ENCODE results near the gene S1PR3.

The S1PR3 gene

DNA sequence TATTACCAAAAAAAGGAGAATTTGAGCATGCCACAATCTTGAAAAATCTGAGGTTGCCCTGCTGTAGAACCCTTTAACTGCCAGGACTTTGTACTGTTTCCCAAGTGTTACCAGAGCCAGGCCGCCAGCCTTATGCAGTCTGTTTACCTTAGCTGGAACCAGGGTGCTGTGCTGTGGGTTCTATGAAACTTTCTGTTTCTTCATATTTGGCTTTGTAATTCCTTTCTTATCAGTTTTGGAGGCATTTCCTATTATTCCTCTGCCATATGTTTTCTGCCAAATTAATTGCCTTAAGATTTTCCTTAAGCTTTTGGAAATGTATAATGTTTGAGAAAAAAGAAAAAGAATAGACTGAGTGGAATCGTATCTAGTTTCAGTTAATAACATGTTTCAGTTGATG, 2.1 kb downstream of the S1PR3 start:
- no peak for DNase-seq

DNA sequence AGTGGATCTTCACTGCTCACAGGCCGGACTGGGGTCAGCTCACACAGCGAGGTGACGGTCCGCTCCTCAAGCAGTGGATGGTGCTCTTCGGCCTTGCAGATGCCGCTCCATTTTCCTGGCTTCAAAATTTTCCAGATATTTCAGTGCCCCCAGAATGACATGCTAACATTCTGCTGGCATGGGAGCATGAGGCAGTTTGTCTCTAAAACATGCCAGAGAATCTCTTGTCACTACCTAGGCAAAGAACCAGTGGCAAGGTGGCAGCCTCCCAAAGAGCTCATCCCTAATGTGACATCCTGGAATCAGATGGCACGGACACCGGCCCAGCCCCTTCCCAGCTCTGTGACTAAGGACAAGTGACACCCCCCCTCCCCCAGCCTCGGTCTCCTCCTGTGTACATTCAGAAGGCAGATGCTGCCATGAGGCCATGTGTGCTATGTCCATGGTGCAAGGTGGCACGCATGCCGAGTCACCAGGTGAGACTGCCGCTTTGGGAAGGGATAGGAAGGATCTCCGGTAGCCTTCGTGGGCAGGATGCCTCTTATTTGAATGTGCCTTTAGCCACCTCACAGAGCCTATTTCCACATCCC, 2.7 kb downstream of the S1PR3 start:
- DNase-seq: no peak

DNA sequence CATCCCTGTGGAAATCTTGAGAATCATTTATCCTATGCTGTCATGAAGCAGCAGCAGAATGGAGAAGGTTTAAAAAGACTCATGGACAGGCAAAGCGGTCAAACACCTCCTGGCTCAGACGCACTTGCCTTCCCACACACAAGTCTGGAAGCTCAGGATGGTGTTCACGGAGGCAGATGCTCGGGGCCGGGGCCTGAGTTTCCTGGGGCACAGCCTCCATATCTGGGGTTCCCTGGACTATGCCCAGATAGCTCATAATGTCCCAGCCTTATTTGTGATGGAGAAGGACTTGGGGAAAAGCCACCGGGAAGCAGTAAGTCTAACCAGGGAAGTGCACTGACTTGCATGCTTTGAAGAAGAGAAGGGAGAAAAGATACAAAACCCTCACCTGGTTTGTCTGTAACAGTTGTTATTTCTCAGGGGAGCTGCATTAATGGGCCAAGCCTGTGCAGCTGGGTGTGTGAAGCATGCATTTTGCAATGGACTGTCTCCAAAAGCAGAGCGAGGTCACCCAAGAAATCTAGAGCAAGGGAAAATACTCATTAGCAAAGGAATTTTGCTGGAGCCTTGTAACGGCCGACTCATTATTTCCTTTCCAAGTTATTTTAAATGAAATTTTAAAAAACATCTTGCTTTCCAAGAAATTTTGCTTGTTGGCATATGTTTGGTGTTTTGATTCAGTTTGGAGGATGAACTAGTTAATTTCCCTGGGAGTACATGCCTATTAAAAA, 3.4 kb downstream of the S1PR3 start:
- no peak for DNase-seq

DNA sequence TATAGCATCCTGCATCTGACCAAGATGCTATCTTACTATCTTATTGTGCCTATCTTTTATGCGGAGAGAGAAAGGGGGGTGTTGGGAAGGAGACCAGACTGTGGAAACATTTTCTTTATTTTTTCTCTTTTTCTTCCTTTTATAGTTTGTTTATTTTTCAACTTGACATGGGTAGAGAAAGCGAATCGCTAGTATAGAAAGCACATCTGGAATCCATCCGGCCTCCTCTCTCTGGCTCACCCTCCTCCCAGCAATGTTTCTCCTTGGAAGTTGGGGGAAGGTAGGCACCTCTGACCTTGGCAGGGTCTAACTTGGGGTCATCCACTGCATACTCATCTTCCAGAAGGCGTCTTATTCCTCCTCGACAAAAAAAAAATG, 3.9 kb downstream of the S1PR3 start:
- no peak for DNase-seq

DNA sequence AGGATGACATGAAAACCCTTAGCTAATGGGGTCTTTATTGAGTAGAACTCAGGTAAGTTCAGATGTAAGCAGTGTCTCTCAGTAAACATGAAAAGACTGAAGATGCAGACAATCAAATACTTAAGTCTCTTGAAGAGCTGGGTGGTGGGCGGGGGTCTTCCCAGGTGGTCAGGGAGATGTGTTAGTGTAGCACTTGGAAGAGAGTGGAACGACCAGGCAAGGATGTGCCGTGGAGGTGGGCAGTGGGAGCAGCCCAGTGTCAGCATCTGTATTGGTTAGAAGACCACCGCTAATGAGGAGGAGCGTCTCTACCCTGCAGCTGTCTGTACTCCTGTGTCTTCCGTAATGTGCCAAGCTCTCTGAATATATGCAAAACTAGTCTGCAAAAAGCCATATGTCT, 4.4 kb downstream of the S1PR3 start:
- DNase-seq: no peak

DNA sequence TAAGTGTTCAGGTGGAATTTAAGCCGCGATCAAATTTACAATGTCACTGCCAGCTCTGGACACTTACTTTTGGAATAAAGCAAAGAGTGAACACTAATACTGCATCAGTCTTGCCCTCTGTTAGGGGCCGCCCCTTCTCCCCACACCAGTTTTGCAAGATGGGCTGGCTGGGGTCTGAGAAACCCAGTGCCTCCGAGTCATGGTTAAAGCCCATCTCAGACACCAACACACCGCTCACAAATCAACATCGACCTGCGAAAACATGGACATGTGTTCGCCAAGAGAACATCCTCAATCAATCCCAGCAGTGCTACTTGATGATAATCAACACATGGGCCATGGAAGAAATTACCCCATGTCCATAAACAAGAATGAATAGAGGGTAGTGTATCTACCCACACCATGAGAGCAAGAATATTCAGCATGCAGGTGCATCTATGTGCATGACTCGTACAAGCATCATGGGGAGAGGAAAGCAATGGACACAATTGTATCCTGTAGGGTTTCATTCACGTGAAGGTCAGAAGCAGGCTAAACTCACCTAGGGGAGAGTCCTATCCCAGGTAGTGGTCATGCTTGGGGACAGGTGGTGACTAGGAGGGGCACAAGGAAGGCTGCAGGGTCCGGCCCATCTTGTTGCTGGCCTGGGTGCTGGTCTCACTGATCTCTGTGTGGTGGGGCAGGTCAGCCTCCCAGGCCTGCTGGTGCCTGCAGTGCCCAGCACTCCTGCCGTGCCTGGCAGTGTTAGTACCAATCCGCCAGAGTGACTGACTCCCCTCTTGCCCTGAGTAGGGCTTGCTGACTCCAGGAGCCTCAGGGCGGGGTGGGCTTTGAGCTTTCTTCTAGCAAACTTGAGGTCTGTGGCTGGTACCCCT, 5.0 kb downstream of the S1PR3 start:
- no peak for DNase-seq

DNA sequence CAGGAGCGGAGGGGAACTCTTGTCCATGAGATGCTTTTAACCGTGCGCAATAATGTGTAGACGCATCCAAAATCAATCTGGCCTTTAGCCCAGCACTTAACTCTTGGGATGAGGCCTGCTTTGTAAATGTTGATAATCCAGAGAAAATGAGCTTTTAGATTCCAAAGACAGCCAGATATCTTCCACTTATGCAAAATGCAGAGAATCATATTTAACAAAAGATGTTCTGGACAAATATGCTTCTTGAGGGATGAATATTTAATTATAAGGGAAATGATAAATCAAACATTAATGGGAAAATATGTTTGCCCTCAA, 5.6 kb downstream of the S1PR3 start:
- no peak for DNase-seq

DNA sequence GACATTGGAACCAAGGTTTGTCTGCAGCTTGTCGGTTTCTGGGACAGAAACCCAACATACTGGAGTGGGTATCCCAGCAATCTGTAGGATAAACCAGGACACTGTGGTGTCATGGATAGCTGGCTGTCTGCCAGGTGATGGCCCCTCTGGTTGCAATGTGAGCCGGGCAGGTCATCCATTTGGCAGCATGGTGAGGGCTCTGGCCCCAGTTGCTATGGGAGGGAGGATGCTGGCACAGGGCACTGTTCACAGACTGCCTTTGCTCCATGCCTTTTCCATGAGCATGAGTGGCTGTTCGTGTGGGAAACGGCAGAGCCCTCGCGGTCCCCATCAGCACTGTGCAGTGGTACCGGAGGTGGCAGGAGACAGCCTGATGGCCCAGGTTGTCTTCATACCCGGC, 6.4 kb downstream of the S1PR3 start:
- no peak for DNase-seq

DNA sequence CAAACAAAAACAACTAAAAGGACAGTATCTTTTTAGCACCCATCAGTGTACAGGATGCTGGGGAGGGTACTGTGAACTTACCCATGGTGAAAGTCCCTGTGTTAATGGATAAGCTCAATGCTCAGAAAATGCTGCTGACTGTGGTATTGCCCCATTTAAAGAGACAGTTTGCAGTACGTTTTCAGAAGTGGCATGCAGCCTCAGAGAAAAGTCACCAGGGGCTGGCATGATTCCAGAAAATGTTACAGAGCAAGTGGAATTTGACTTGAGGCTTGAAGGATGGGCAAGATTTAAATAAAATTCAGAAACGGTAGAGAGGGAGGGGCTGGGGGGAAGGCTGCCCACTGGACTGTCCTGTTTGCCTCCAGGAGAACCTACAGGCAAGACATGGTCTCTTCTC, 7.2 kb downstream of the S1PR3 start:
- no peak for DNase-seq

DNA sequence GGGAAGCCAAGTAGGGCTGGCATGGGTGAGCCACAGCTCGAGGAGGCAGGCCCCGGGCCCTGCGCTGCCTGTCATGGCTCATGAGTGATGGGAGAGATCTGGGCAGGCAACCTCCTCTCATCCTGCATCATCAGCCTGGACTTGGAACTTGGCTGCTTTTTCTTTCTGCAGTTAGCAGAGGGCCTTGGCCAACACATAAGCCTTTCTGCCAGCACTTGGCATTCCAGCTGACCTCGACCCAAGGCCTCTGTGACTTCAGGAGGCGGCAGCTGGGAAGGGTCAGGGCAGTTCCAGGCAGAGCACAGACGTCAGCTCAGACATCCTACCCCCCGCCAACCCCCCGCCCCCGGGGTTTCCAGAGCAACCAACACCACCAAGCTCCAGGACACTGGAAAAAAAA, 7.6 kb downstream of the S1PR3 start:
- no peak for DNase-seq

DNA sequence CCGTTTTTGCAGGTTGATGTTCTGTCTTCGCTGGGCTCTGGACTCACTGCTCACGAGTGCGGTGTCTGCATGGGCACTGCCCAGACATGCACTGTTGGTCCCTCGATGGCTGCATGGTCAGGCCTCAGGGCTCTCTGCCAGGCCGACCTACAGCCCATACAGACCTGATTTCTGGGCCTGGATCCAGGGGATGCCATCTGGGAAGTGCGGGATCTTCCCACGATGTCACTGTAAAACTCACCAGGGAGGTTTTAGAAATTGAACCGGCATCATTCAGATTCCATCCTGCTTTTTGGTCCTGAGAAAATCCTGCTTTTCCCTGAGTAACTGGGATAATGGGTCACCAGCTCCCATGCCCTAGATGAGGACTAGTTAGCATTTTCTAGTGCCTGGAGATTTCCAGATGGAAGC, 9.1 kb downstream of the S1PR3 start:
- no peak for DNase-seq

DNA sequence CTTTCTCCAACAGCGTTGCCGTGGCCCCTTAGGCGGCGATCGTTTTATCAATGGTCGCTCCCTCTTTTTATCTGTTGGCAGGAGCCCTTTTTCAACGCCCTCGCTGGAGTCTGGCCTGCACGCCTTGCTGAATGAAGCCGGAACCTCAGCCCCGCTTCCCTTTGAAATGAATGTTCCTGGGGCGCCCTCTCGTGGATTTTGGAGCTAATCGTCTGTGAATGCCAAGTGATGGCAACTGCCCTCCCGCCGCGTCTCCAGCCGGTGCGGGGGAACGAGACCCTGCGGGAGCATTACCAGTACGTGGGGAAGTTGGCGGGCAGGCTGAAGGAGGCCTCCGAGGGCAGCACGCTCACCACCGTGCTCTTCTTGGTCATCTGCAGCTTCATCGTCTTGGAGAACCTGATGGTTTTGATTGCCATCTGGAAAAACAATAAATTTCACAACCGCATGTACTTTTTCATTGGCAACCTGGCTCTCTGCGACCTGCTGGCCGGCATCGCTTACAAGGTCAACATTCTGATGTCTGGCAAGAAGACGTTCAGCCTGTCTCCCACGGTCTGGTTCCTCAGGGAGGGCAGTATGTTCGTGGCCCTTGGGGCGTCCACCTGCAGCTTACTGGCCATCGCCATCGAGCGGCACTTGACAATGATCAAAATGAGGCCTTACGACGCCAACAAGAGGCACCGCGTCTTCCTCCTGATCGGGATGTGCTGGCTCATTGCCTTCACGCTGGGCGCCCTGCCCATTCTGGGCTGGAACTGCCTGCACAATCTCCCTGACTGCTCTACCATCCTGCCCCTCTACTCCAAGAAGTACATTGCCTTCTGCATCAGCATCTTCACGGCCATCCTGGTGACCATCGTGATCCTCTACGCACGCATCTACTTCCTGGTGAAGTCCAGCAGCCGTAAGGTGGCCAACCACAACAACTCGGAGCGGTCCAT, 10.0 kb downstream of the S1PR3 start:
- peak; percentile 76 for DNase-seq

DNA sequence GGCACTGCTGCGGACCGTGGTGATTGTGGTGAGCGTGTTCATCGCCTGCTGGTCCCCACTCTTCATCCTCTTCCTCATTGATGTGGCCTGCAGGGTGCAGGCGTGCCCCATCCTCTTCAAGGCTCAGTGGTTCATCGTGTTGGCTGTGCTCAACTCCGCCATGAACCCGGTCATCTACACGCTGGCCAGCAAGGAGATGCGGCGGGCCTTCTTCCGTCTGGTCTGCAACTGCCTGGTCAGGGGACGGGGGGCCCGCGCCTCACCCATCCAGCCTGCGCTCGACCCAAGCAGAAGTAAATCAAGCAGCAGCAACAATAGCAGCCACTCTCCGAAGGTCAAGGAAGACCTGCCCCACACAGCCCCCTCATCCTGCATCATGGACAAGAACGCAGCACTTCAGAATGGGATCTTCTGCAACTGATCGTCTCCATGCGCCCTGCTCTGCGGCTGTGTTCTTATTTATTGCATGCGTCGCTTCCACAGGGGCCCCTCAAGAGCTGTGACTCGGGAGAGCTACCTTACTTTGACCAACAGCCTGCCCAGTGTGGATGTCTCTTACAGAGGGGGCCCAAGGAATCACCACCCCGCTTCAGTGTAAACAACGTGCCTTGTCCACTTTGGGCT, 10.8 kb downstream of the S1PR3 start:
- DNase-seq: no peak

DNA sequence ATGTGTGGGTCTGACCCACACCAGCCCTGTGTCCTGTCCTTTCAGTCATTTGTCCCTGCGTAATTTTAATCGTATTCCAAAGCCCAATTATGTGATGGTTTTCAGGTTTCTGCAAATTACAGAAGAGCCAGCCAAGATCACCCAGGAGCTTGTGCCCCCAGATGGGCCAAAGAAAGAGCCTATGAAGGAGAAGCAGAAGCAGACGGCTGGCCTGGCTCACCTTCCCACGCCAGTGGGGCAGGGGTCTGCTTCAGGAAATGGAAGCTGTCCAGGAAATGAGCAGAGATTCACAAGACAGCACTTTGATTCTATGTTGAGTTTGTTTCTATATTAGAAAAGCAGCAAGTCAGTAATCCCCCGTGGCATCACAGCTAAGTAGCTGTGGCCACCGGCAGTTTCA, 11.7 kb downstream of the S1PR3 start:
- DNase-seq: no peak

DNA sequence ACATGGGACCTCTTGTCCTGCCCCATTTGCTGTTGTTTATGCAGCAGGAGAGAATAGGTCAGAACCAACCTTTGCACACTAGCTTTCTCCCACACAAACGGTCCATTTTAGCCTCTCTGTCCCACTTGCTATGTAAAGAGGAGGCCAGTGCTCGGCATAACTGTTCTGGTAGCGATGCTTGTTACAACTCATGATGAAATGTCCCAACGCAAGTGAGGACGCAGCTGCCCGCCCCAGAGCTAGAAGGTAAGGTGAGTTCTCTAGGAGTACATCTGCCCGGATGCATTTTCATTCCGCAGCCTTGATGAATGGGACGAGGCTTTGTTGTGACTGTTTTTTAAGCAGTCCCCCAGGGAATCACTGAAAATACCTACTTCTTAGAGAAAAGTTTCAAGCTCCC, 14.1 kb downstream of the S1PR3 start:
- DNase-seq: no peak

DNA sequence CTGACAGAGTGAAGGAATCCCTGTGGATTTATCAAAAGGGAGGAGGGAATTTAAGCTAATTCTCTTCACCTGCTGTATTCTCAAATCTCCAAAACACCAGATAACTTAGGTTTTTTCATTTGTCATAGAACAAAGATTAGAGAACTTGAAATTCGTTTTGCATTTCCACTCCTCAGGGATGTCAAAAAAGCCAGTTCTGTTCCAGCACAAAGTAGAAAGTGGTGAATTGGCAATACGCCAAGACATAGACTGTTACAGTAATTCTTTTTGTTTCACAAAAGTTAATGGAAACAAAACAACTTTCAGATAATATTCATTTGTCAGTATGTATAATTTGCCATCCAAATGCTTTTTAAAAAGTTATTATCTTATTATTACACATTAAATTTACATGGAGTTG, 15.0 kb downstream of the S1PR3 start:
- DNase-seq: no peak

DNA sequence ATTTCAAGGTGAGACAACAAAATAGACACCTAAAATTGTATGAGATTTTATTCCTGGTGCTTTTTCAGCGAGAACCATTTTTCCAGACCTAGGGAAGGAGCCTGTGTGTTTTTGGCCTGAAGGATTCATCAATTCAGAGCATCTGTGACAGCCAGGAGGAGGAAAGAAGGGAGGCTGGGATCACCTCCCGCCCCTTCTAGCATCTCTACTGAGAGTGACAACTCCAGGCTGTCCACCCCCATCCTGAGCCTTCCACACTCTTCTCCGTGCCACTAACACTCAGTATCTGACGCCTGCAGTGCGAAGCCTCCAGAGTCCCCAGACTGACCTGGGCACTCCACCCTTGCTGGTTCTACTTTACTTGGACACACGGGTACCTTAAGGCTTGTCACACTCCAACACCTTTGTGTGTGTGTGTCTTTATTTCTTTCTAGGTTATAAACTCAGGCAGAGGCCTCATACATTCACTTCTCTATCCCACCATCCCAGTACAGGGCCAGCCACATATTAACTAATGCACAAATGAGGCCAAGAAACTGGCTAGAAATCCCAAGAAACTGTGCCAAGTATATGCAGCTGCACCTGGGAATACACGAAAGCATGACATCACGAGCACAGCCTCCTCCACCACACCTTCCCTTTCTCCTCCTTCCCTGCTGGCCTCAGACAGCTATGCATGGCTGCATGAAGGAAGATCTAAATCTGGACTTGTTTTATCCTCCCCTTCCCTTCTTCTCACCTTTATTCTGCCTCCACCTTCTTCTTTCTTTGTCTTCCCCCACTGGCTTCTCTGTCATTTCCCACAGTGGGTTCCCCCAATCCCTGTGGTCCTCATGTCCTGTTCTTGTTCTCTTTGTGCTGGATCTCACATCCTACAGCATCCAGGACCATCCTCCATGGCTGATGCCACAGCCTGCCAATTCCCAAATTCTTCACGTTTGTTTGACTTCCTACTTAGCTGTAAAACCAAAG, 16.0 kb downstream of the S1PR3 start:
- no peak for DNase-seq

DNA sequence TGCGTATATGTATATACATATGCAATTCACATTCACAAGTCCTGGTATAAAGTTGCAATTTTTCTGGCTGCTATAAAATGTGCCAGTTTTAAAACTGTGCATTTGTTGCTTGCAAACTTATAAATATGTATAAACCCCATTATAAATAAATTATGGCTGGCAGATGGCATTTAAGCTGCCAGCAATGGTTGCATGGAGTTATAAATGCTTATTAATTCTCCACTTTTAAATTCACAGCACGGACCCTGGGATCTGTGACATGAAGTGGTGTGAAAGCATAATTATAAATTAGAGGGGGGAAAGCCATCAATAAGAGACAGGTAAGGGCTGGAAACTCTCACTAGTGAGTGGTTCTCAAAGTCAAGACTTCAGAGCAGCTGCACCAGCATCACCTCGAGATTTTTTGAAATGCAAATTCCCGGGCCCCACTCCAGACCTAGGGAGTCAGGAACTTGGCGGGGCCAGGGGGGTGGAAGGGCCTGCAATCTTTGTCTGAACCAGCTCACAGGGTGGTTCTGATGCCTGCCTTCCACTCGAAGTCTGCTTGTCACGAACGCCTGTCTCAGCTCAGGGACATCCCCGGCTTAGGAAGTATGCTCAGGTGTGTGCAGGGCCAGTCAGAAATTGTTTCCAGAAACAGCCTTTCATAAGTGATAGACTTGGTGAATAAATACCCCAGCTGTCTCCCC, 16.9 kb downstream of the S1PR3 start:
- no peak for DNase-seq

DNA sequence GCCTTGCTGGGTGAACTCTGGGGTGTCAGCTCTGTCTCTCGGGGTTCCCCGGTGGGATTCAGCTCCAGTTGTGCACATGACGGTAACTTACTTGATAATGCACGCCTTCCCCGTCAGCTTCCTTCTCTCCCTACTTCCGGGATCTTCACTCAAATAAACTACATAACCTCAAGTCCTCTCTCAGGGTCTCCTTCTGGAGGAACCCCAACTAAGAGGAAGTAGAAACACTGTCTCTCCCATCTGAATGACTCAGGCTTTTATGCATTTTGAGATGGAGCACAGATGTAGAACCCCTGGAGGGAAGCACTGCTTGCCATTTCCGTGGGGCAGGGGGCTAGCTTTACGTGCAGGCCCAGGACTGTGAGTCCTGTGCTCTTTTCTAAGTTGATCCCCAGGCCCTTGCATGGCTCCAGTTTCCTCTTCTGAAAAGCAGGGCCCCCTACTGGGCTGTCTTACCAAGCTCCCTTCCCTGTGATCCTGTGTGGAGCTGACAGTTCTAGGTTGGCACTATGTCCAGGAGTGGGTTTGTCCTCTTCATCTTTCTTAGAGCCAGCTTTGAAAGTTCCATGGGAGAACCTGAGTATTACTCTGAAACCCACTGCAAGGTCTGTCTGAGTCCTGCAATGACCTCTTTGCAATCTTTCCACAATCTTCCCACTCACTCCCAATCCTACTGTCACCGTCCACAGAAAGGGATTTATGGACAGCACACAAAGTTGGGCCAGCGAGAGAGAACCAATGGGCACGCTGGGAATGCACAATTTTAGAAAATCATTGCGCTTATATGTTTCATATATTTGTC, 17.7 kb downstream of the S1PR3 start:
- no peak for DNase-seq

DNA sequence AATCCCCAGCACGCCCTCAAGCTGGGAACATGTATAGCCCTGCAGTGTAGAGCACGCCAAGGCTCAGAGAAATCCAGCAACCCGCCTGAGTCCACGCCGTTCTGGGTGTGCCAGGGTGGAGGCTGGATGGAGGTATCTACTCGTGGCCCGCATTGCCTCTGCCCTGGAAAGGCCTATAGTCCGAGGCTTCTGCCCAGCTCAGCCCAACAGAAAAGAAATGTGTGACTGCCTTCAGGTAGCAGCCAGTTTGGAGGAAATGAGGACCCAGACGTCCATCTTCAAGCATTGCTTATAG, 18.2 kb downstream of the S1PR3 start:
- DNase-seq: no peak
